HG03280 (cell line): ENCODE results near the gene PHLDB3.

Experiments
- ATAC-seq: cut with Tn5 transposase; IDR thresholded peaks from one replicate; pipeline ENCODE4 v1.9.1; 2021; ENCODE audit warnings: mild to moderate bottlenecking, moderate library complexity; ENCODE audit not compliant: unreplicated experiment

Gene PHLDB3

DNA sequence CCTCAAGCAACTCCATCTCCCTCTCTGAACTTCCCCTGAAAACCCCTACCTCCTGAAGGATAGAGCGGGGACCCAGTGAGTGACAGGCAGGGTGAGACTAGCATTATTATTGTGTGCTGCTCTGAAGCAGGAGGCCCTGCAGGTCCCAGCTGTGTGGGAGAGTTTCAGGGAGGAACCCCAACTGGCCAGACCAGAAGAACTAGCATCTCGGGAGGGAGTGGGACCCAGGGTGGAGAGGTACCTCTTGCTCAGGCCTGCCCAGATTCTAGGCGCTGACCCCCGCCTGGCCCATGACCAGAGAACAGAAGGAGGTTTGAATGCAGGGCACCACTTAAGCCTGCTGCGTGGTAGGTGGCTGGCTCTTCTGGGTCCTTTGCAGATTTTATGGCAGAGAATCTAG lies 33.5 kb downstream of the PHLDB3 start:
- ATAC-seq: no peak

DNA sequence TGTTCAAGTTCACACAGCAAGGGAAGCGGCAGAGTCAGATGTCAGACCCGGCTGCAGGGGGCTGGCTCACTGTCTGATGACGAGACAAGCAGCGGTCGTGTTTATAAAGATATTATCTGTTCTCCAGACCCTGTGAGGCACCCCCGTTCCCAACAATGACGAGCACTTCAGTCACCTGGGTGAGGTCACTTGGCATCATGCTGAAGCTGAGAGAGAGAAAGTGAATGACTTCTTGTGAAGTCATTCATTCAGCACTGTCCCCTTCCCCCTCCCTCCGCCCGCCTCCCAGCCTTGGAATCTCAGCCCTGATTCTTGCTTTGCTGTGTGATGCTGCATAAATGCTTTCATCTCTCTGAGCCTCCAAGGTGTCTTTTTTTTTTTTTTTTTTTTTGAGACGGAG lies 34.3 kb downstream of the PHLDB3 start:
- no peak for ATAC-seq

DNA sequence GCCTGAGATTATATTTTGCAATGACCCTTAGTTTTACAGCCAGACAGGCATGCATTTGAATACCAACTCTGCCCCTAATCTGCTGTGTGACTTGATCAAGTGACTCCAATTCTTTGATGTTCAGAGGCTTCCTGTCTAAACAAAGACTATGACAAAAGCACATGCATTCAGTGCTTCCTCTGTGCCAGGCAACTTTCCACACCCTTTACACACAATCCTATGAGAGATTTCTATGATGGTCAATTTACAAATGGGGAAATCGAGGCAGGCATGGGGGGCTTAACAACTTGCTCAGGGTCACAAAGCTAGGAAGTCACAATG lies 35.4 kb downstream of the PHLDB3 start:
- ATAC-seq: no peak

DNA sequence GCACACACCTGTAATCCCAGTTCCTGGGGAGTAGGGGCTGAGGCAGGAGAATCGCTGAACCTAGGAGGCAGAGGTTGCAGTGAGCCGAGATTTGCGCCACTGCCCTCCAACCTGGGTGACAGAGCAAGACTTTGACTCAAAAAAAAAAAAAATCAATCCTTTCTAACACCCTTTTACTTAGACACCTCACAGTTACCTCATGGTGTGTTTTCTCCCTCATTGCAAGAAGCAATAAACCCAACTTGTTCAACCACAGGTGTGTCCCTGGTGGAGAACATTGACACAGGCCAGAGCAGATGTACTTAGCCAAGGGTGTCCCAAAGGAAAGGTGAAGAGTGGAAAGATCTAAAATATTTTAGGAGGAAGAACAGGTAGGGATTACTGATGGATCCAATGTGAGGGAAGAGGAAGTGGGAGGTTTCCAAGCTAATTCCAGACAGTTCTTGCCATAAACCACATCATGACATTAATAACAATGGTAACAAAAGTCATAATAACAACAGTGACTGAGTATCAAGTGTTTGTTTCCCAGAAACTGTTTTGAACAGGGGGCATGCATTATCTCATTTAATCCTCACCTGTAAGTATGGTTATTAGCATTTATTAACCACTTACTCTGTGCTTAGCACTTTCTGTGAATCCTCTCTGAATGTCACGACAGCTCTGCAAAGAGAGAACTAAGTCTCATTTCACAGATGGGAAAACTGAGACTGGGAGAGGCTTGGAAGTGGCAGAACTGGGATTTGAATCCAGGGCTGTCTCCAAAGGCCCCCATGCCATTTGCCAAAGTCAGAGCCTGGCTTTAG lies 36.0 kb downstream of the PHLDB3 start:
- ATAC-seq: no peak

DNA sequence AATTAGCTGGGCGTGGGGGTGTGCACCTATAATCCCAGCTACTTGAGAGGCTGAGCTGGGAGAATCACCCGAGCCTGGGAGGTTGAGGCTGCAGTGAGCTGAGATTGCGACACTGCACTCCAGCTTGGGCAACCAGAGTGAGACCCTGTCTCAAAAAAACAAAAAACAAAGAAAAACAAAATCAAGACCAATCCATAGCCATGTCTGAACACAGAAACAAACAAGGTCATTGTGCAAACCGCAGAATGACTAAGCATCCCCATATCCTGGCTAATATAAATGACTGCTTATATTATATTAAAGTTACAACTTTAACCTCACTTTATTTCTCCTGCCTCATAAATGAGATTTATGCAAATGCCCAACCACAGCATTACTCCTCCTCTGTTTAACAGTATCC lies 36.8 kb downstream of the PHLDB3 start:
- ATAC-seq: no peak

DNA sequence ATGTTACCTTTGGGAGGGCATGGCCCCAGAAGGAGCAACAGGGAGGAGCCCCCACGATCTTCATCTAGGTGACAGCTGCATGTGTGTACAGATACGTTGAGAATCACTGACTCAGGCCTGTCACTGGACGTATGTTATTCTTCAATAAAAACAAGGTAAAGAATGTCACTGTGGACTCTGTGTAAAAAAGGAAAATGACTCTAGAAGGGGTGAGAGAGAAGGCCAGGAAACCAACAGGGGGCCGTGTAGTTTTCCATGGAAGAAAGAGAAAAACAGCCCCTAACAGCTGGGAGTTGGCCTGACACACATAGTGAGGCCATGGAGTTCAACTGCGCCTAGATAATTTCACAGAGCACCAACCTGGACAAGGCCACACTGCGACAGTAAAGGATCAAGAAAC lies 37.3 kb downstream of the PHLDB3 start:
- no peak for ATAC-seq

DNA sequence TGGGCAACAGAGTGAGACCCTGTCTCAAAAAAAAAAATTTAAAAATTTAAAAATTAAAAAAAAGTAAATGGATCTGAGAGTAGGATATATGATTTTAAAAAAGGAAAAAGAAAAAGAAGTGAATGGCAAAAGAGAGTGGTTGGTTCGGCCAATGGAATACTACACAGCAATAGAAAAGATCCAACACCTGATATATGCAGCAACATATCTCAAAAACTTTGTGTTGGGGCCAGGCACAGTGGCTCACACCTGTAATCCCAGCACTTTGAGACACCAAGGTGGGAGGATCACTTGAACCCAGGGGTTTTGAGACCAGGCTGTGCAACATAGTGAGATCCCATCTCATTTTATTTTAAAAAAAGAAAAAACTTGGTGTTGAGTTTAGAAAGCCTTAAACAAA lies 37.8 kb downstream of the PHLDB3 start:
- no peak for ATAC-seq

DNA sequence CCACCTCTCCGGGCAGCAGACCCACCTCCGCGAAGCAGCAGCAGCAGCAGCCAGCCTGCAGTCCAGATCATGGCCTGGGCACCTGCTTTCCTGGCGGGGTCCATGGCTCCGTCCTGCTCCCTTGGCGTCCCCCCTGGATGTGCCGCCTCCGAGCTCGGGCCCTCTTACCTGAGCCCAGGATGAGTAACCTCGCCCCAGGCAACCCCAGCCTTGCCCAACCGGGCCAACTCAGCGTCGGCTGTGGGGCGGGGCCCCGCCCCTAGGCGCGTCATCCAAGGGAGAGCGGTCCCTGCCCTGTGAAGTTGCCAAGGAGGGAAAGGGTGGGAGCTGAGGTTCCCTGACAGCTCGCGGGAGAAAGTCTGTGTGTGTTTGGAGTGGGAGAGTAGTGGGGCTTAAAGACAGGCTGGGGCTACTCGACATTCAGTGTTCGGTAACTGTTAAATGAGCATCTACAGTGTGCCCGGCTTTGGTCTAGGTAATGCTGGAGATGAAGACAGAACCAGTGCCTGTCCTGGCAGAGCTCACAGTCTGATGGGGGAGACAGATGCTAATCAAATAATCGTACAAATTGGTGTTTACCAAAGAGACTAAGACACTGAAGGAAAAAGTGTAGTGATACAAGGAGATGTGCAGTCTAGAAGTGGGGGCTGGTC lies 39.0 kb downstream of the PHLDB3 start, which contains the start of gene LYPD3:
LYPD3 (minus strand) TSS at position 141 of the 653 bp plus-strand sequence; CDS start at position 104, 37 bp downstream.
- ATAC-seq: no peak

DNA sequence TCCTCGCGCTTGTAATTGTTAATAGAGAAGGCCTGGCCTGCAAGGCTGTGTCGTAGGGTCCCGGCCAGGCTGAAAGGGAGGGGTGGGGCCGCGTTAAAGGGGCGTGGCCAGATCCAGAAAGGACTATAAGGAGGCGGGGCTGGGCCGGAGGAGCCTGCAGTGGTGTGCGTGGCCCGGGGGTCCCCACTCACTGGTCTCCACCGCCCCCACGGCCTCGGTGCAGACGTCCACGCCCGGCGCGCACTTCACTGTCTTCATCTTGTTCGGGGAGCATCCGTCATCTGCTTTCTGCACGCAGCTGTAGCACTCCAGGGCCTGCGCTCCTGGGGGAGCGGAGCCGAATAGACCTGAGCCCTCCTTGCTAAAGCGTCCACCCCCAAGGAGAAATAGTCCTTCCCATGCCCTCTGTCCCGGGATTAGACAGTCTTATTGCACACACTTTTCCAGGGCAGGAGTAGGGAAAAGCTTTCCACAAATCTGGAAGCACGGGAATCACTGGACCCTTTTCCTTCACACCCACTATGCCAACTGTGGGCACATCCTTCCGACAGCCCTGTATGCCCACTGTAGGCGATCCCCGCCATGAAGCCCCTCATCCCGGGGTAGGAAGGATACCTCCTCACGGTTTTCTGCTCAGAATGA lies 40.3 kb downstream of the PHLDB3 start:
- no peak for ATAC-seq

DNA sequence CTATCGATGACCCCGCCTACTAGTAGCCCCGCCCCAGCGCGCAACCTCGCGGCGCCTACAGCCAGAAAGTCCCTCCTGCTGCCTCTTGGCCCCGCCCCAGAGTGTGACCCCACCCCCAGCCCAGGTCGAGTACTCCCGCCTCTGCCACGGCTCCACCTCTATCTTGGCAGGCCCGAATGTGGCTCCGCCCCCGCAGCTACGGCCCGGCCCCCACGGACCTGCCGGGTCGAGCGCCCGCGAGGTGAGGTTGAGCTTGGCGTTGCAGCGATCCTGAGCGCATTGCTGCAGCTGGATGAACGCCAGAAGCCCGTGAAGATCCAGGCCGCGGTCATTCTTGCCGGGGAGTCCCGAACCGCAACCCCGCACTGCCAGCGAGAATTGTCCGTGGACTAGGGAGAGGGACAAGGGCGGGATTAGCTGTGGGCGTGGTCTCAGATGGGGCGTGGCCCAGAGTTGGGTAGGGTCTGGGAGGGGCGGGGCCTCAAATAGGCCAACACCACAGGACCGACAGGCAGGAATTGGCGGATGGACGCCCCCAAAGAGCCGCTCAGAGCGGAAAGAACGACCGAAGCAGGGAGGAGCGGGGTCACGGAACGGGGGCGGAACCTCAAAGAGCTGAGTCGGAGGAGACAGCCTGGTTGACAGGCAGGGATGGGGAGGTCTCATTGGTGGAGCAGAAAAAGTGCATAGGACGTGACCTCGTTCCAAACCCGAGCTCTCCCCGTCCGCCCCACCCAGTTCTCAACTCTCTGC lies 41.0 kb downstream of the PHLDB3 start:
- ATAC-seq: peak; percentile 89

DNA sequence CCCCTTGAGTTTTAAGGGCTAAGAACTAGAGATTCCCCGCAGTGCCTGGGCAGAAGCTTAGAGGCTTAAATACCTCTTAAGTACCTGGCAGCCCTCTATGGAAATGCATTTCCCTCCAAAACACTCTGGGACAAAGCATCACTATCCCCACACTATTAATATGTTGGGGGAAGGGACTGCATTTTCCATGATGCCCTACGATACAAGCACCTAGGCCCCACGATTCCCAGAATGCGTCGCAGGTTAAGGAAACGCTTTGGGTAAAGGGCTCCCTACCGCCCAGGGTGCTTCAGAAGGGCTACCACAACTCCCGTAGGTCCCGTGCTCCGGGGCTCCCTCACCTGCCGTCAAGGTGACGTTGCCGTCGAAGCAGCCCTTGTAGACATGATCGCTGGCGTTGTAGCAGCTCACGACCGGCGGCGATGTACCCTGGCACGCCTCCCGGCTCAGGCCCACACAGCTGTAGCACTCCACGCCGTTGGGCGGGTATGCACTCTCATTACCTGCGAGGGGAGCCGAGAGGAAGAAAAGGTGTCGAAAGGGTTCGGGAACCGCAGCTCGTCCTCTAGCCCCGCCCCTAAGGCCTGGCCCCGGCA lies 41.7 kb downstream of the PHLDB3 start:
- ATAC-seq: no peak

DNA sequence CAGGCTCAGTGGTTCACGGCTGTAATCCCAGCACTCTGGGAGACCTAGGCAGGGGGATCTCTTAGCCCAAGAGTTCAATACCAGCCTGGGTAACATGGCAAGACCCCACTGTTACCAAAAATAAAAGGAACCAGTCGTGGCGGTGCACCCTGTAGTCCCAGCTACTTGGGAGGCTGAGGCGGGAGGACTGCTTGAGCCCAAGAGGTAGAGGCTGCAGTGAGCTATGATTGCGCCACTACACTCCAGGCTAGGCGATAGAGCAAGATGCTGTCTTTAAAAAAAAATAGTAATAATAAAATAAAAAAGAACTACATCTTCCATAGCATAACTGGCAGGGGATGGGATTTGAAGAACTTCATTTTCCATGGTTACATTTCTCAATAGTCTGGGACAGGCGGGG lies 42.2 kb downstream of the PHLDB3 start:
- ATAC-seq: no peak

DNA sequence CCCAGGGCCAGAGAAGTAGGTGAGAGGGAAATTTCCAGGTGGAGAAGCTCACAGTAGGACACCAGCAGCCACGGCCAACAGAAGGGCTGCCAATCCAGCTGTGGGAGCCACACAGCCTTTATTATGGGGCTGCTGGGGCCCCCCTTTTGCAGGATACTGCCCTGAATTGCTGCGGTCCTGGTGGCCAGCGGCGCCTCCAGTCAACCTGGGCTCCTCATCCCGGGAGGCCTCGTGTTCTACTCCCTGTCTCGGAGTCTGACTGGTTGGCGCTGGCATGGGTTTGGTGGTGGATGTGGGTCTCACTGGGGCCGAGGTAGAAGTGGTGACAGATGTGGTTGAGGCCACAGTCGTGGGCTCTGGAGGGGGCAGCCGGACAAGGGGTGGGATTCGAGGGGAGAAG lies 43.2 kb downstream of the PHLDB3 start:
- ATAC-seq: no peak

DNA sequence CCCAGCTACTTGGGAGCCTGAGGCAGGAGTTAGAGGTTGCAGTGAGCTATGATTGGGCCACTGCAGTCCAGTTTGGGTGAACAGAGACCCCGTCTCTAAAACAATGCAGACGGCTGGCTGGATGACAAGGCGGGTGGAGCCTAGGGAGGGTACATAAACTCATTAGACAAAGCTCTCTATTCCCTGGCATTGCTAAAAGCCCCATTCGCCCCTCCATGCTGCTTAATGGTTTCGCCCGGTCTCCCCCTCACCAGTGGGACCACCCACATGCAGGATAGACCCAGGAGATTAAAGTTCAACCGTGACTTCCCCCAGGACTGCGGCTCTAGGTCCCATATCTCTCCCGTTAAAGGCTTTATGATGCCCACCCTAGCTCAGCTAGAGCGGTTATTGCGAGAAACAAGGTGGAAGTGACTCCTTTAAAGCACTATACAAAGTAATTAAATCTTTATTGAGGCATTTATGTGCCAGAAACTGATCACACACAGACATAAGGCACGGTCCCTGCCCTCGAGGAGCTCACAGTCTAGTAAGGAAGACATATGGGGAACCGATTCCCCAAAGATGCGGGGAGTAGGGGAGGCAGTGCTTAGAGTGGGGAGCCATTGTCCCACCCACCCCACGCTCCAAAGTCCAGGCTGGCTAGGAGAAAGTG lies 44.1 kb downstream of the PHLDB3 start:
- no peak for ATAC-seq

DNA sequence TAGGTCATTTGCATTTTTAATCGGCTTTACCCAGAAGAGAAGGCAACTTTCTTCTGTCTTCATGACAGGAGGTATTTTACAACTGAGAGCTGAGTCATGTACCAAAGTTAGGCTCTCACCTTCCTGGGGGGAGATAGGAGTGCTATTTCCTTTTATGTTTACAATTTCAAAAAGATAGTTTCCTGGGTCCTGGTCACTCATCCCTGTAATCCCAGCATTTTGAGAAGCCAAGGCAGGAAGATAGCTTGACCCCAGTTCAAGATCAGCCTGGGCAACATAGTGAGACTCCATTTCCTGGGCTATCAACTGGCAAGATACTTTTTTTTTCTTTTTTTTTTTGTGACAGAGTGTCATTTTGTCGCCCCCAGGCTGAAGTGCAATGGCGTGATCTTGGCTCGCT lies 46.7 kb downstream of the PHLDB3 start:
- ATAC-seq: no peak

DNA sequence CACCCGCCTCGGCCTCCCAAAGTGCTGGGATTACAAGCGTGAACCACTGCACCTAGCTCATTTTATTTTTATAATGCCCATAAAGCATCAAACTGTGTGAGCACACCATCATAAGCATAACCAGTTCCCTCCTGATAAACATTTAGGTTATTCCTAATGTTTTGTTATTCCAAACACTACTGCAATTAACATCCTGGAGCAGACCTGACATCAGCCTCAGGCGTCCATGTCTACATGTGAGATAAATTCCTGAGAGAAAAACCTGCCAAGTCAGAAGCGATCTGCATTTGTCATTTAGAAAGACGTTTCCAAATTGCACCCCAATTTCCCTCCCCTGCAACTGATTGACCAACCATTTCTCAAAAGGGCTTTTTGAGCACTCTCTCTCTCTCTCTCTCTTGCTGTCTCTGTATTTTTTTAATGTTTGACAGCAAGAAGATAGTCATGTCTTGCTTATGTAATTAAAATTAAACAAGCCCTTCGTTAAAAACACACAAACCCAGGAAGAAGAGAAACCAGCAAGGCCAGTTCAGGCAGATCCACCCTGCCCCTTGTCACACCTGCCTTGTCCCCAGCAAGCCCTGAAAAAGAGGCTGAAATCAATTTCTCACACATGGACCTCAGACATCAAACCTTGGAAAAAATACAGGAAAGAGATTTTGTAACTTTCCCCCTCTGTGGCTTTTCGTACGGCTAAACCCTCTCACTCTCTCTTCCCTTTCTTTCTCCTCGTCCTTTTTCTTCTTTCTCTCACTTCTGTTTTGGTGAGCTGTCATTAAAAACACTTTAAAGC lies 49.0 kb downstream of the PHLDB3 start:
- no peak for ATAC-seq

DNA sequence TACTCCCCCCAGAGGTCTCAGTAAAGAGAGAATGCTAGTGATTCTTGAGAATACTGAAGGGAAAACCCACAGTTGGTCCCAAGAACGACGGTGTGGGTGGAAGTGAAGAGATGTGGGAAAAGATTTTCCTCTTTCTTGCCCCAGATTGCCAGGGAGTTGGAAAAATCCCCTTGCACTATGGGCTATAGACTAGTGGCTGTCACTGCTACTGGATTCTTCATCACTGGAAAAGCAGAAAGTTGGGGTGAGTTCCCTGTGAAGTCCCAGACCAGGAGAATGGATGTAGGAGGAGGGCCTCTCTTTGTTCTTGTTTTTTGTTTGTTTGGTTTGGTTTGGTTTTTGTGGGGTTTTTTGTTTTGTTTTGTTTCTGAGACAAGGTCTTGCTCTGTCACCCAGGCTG lies 50.5 kb downstream of the PHLDB3 start:
- ATAC-seq: no peak

DNA sequence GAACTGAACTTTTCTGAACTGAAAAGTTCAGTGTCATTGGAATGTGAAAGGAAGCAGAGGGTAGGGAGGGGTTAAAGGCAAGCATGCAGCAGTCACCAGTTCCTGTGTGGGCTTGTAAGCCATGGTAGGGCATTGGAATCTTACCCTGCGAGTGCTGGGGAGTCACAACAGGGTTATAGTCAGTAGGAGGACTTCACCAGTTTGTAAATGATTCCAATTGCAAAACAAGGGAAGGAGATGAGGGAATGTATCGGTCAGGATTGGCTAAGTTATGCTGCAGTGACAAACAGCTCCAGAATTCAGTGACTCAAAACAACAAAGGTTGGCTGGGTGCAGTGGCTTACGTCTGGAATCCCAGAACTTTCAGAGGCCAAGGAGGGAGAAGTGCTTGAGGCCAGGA lies 52.0 kb downstream of the PHLDB3 start:
- ATAC-seq: no peak

DNA sequence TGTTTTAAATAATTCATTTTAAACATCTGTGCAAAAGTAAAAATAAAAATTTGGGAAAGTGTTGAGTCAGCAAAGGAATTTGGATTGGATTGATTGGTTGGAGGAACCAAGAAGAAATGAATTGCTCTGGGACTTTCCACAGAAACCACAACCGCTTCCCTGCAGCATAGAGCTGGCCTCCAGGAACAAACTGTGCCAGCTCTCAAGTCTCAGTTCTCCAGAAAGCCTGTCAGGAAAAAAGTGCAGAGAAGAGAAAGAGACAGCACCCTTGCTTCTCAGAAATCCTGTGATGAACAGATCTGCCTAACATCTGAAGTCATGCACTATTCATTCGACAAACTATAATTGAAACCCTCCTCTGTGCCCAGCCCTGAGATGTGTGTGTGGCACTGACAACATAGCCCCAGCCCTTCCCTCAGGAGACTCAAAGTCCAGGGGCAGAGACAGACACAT lies 54.0 kb downstream of the PHLDB3 start:
- ATAC-seq: no peak

DNA sequence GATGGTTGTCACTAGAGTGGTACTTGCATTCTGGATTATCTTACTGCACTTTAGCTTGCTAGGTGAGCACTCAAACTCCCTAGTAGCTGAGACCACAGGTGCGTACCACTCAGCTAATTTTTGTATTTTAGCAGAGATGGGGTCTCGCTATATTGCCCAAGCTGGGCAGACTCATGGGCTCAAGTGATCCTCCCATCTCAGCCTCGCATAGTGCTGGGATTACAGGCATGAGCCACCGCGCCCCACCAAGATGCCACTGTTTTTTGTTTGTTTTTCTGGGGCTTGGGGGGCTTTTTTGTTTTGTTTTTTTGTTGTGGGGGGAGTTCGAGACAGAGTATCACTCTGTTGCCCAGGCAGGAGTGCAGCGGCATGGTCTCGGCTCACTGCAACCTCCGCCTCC lies 56.9 kb downstream of the PHLDB3 start:
- no peak for ATAC-seq
